ENCODE measurements around the gene ABCC4.
A peak's percentile ranks its signal among the peaks of the same experiment; 100 is the strongest.

Gene ABCC4

GRCh38 chr13:95255072-95255732 lies 46.0 kb downstream of the ABCC4 start:
- DNase-seq: no peak

GRCh38 chr13:95254339-95254738 lies 46.9 kb downstream of the ABCC4 start:
- no peak for DNase-seq

GRCh38 chr13:95253033-95253432 lies 48.2 kb downstream of the ABCC4 start:
- no peak for DNase-seq

GRCh38 chr13:95251641-95252040 lies 49.6 kb downstream of the ABCC4 start:
- DNase-seq: no peak

GRCh38 chr13:95250961-95251360 lies 50.3 kb downstream of the ABCC4 start:
- DNase-seq: no peak

GRCh38 chr13:95248953-95249352 lies 52.3 kb downstream of the ABCC4 start:
- no peak for DNase-seq

- DNase-seq: no peak
These were observed 53.4 kb downstream of the ABCC4 start for GRCh38 chr13:95247852-95248251.

GRCh38 chr13:95247171-95247570 lies 54.1 kb downstream of the ABCC4 start:
- DNase-seq: no peak

- DNase-seq: no peak
These were observed 54.8 kb downstream of the ABCC4 start for GRCh38 chr13:95246292-95247082.

GRCh38 chr13:95245071-95245470 lies 56.2 kb downstream of the ABCC4 start:
- no peak for DNase-seq

GRCh38 chr13:95243207-95243606 lies 58.0 kb downstream of the ABCC4 start:
- no peak for DNase-seq

GRCh38 chr13:95241321-95241720 lies 59.9 kb downstream of the ABCC4 start:
- no peak for DNase-seq

- DNase-seq: no peak
These were observed 62.0 kb downstream of the ABCC4 start for GRCh38 chr13:95239283-95239682.

- DNase-seq: no peak
These were observed 63.9 kb downstream of the ABCC4 start for GRCh38 chr13:95237310-95237870.

GRCh38 chr13:95236774-95237173 lies 64.5 kb downstream of the ABCC4 start:
- DNase-seq: no peak

GRCh38 chr13:95235974-95236373 lies 65.3 kb downstream of the ABCC4 start:
- DNase-seq: no peak

GRCh38 chr13:95235199-95235756 lies 66.0 kb downstream of the ABCC4 start:
- DNase-seq: no peak

- no peak for DNase-seq
These were observed 67.0 kb downstream of the ABCC4 start for GRCh38 chr13:95234242-95234641.

- no peak for DNase-seq
These were observed 68.1 kb downstream of the ABCC4 start for GRCh38 chr13:95233026-95233635.

GRCh38 chr13:95231393-95231792 lies 69.9 kb downstream of the ABCC4 start:
- no peak for DNase-seq

- no peak for DNase-seq
These were observed 71.4 kb downstream of the ABCC4 start for GRCh38 chr13:95229855-95230254.

- DNase-seq: no peak
These were observed 73.1 kb downstream of the ABCC4 start for GRCh38 chr13:95228130-95228529.

GRCh38 chr13:95226932-95227695 lies 74.1 kb downstream of the ABCC4 start:
- DNase-seq: peak; percentile 6
